Measurements from ENCODE around the gene GULP1. TPM values are rescaled to one million over a fixed set of nuclear protein-coding genes. Genes with fewer than 3 reads are reported as not detected.

Gene GULP1
- total and polyA plus RNA-seq, 2 of the 13 experiments (the other 11 are each of a cell fraction or from before 2014, with no cell fraction given), result 0.15 TPM; not detected in 1

GRCh38 chr2:188403676-188404075, 112.0 kb downstream of the GULP1 start (continued):
- TF ChIP-seq, protein P1, sequence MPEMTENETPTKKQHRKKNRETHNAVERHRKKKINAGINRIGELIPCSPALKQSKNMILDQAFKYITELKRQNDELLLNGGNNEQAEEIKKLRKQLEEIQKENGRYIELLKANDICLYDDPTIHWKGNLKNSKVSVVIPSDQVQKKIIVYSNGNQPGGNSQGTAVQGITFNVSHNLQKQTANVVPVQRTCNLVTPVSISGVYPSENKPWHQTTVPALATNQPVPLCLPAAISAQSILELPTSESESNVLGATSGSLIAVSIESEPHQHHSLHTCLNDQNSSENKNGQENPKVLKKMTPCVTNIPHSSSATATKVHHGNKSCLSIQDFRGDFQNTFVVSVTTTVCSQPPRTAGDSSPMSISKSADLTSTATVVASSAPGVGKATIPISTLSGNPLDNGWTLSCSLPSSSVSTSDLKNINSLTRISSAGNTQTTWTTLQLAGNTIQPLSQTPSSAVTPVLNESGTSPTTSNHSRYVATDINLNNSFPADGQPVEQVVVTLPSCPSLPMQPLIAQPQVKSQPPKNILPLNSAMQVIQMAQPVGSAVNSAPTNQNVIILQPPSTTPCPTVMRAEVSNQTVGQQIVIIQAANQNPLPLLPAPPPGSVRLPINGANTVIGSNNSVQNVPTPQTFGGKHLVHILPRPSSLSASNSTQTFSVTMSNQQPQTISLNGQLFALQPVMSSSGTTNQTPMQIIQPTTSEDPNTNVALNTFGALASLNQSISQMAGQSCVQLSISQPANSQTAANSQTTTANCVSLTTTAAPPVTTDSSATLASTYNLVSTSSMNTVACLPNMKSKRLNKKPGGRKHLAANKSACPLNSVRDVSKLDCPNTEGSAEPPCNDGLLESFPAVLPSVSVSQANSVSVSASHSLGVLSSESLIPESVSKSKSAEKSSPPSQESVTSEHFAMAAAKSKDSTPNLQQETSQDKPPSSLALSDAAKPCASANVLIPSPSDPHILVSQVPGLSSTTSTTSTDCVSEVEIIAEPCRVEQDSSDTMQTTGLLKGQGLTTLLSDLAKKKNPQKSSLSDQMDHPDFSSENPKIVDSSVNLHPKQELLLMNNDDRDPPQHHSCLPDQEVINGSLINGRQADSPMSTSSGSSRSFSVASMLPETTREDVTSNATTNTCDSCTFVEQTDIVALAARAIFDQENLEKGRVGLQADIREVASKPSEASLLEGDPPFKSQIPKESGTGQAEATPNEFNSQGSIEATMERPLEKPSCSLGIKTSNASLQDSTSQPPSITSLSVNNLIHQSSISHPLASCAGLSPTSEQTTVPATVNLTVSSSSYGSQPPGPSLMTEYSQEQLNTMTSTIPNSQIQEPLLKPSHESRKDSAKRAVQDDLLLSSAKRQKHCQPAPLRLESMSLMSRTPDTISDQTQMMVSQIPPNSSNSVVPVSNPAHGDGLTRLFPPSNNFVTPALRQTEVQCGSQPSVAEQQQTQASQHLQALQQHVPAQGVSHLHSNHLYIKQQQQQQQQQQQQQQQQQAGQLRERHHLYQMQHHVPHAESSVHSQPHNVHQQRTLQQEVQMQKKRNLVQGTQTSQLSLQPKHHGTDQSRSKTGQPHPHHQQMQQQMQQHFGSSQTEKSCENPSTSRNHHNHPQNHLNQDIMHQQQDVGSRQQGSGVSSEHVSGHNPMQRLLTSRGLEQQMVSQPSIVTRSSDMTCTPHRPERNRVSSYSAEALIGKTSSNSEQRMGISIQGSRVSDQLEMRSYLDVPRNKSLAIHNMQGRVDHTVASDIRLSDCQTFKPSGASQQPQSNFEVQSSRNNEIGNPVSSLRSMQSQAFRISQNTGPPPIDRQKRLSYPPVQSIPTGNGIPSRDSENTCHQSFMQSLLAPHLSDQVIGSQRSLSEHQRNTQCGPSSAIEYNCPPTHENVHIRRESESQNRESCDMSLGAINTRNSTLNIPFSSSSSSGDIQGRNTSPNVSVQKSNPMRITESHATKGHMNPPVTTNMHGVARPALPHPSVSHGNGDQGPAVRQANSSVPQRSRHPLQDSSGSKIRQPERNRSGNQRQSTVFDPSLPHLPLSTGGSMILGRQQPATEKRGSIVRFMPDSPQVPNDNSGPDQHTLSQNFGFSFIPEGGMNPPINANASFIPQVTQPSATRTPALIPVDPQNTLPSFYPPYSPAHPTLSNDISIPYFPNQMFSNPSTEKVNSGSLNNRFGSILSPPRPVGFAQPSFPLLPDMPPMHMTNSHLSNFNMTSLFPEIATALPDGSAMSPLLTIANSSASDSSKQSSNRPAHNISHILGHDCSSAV (CRISPR knock-in tag; IDR thresholded peaks at IDR 0.05; ENCODE audit: borderline replicate concordance), result no peak
- TF ChIP-seq TSC22D2 (CRISPR knock-in tag; IDR thresholded peaks at IDR 0.05; ENCODE audit: borderline replicate concordance) (no peak), KAT7 (CRISPR knock-in tag; IDR thresholded peaks at IDR 0.05; ENCODE audit: borderline replicate concordance) (no peak), TRAFD1 (CRISPR knock-in tag; IDR thresholded peaks at IDR 0.05; ENCODE audit: borderline replicate concordance) (no peak), BCL6 (CRISPR knock-in tag; IDR thresholded peaks at IDR 0.05) (no peak), ESRRA (CRISPR knock-in tag; IDR thresholded peaks at IDR 0.05; ENCODE audit: low read depth) (no peak), KDM3A (CRISPR knock-in tag; IDR thresholded peaks at IDR 0.05; ENCODE audit: low read depth) (no peak)

Data from HepG2 (cell line).